Hepatocyte (in vitro differentiated cells): ENCODE data around the gene ELFN1. TPM values are rescaled to one million over a fixed set of nuclear protein-coding genes. Genes with fewer than 3 reads are reported as not detected.

Experiments used
- DNase-seq: peaks from one replicate; pipeline ENCODE4 v3.0.0-alpha.2; 2016; ENCODE audit warnings: low spot score
- H2AFZ ChIP-seq: fragments of 200-600 bp; sonication (generic); 2 replicates; pipeline ENCODE4 v1.6.0; 2016; ENCODE audit warnings: antibody characterized with exemption, mild to moderate bottlenecking
- H3K27ac ChIP-seq: fragments of 200-600 bp; sonication (generic); 2 replicates; pipeline ENCODE4 v1.5.1; 2016; ENCODE audit warnings: mild to moderate bottlenecking
- H3K27me3 ChIP-seq: fragments of 200-600 bp; sonication (generic); 2 replicates; pipeline ENCODE4 v1.6.1; 2016
- H3K36me3 ChIP-seq: fragments of 200-600 bp; sonication (generic); replicated peaks from 2 replicates; pipeline ENCODE4 v1.5.1; 2016; ENCODE audit warnings: low read depth; ENCODE audit not compliant: insufficient read depth
- H3K4me1 ChIP-seq: fragments of 200-600 bp; sonication (generic); 2 replicates; pipeline ENCODE4 v1.5.1; 2016; ENCODE audit warnings: mild to moderate bottlenecking, moderate library complexity; ENCODE audit not compliant: insufficient read depth
- H3K4me2 ChIP-seq: fragments of 200-600 bp; sonication (generic); 2 replicates; pipeline ENCODE4 v1.6.0; 2016
- H3K4me3 ChIP-seq: fragments of 200-600 bp; sonication (generic); 2 replicates; pipeline ENCODE4 v1.5.1; 2016; ENCODE audit warnings: mild to moderate bottlenecking
- H3K79me2 ChIP-seq: fragments of 200-600 bp; sonication (generic); 2 replicates; pipeline ENCODE4 v1.6.0; 2017; ENCODE audit warnings: mild to moderate bottlenecking
- H3K9me2 ChIP-seq: fragments of 200-600 bp; sonication (generic); replicated peaks from 2 replicates; pipeline ENCODE4 v1.6.0; 2017; ENCODE audit warnings: mild to moderate bottlenecking; ENCODE audit not compliant: insufficient read depth
- H3K9me3 ChIP-seq: fragments of 200-600 bp; sonication (generic); 2 replicates; pipeline ENCODE4 v1.5.1; 2016; ENCODE audit warnings: low read depth, mild to moderate bottlenecking
- H4K20me1 ChIP-seq: fragments of 200-600 bp; sonication (generic); 2 replicates; pipeline ENCODE4 v1.6.0; 2016; ENCODE audit warnings: mild to moderate bottlenecking; ENCODE audit not compliant: insufficient read depth, poor library complexity, severe bottlenecking
- CTCF ChIP-seq: fragments of 200-600 bp; sonication (generic); IDR thresholded peaks from 2 replicates; pipeline ENCODE4 v1.5.1; 2016; ENCODE audit warnings: antibody characterized with exemption, mild to moderate bottlenecking; ENCODE audit not compliant: poor library complexity
- EZH2 ChIP-seq: fragments of 200-600 bp; sonication (generic); IDR thresholded peaks from 2 replicates; pipeline ENCODE4 v1.6.1; 2016; ENCODE audit warnings: antibody characterized with exemption, mild to moderate bottlenecking, borderline replicate concordance
- EZH2phosphoT487 ChIP-seq: fragments of 200-600 bp; sonication (generic); IDR thresholded peaks from one replicate; pipeline ENCODE4 v1.6.1; 2018; ENCODE audit warnings: antibody characterized with exemption, mild to moderate bottlenecking, low read depth, moderate library complexity; ENCODE audit not compliant: unreplicated experiment, severe bottlenecking
- WGBS: methylation state at CpG from one replicate; pipeline ENCODE4 v1.1.6; 2016; ENCODE audit warnings: low lambda C conversion rate; ENCODE audit errors: missing lambda C conversion rate; 5-methylcytosine and 5-hydroxymethylcytosine counted together
- polyA plus RNA-seq: library from polyadenylated mRNA; unstranded; fragments of >200 nt; fragmentation: Nextera tagmentation; extraction: Ambion mirVana; gene quantifications from 2 replicates; pipeline ENCODE4 v1.2.1, GENCODE V29; 2016
- total RNA-seq: library from RNA; depleted of rRNA; stranded (reverse); fragments of >200 nt; gene quantifications from 2 replicates; pipeline ENCODE4 v1.2.3, GENCODE V29; 2014

ELFN1 gene
- total and polyA plus RNA-seq, 2 experiments from 2014 or later = 3.6 to 5.5 TPM

- Histone ChIP-seq H3K4me1 (peaks cover 4% of the 10 kb centered on the region), H3K79me2 (no peaks in the 10 kb centered on the region), H3K27ac (no peak overlapping the region), H3K4me3 (no peak overlapping the region), H3K9me2 (no peaks in the 10 kb centered on the region), H3K36me3 (no peaks in the 10 kb centered on the region), H3K9me3 (no peaks in the 10 kb centered on the region), H3K27me3 (no peaks in the 10 kb centered on the region), H2AFZ (no peak overlapping the region), H4K20me1 (no peaks in the 10 kb centered on the region), H3K4me2 (no peak overlapping the region)
- 98% methylated on average over 24 of the region's 60 CpGs for WGBS
- no peak for DNase-seq
- TF ChIP-seq EZH2phosphoT487 (no peak), CTCF (no peak), EZH2 (no peak)
Measured at GRCh38 chr7:1746491-1746975, 76.5 kb downstream of the ELFN1 start.

DNA sequence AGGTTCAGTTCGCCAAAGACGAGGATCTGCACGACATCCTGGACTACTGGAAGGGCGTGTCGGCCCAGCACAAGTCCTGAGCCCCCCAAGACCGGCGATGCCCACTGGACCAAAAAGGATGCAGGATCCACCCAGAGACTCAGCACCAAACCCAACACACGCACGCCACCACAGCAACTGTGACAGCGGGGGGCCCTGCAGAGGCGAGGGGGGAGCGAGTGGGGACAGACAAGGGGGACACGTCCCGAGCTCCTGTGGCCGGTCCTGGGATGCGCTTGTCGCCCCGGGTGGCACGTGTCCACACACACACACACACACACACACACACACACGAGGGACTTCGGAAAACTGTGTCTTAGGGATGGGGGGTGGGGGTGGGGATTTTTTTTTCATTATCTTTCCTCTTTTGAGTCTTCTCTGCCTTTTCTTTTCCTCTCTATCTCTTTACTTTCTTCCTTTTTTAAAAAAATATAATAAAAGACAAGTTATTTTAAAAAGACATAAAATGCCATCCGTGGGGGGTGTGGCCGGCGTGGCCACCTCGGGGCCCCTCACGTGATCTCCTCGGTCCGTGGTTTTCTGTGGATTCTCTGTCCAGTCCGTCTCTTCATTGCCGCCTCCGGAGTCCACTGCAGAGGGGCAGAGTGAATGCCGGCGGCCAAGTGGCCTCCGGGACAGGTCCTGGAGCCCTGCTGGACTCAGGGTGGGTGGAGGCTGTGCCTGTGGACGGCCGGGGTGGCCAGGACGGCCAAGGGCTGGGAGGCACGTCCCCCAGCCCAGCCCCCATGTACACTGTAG is 77.1 kb downstream of the ELFN1 start:
- no peaks in the 10 kb centered on the region for H3K27me3 ChIP-seq
- no peak for DNase-seq
- WGBS = 95% methylated on average over 32 of the region's 38 CpGs

DNA sequence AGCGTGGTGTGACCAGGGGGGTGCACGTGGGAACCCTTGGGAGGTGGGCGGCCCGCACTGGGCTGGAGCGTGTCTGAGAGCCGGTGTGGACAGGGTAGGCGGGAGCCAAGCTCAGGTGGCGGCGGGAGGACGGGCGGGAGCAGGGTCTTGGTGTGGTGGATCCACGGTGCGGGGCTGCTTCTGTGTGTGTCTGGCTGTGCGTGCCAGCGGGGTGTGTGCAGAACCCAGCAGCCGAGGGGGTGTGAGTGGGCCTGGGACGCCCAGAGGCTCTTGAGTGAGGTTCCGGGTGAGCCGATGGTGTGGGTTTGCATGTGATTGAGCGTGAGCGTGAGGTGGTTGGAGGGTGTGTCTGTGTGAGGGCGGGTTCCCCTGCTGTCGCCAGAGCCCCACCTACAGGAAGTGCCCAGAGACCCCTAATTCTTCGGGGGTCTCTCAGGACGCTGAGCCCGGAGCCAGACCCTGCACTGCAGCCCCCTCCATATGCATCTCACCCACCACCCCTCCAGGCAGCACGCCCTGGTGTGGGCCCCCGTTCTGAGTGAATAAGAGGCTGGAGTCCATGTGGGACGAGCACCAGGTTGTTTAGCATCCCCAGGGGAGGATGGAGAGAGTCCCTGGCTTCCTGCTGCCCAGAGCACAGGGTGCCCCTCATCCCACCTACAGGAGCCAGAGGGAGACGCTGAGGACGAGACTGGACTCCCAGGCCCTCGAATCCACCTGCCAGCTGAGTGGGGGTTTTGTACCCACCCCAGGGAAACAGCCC is 78.2 kb downstream of the ELFN1 start:
- Histone ChIP-seq H3K4me2 (no peak overlapping the region), H3K4me1 (no peaks in the 10 kb centered on the region), H3K36me3 (no peaks in the 10 kb centered on the region), H3K4me3 (no peak overlapping the region), H3K79me2 (no peaks in the 10 kb centered on the region), H3K9me2 (no peaks in the 10 kb centered on the region), H3K9me3 (no peaks in the 10 kb centered on the region), H4K20me1 (no peaks in the 10 kb centered on the region), H2AFZ (no peak overlapping the region), H3K27ac (no peak overlapping the region), H3K27me3 (no peaks in the 10 kb centered on the region)
- 77% methylated on average over 21 of the region's 32 CpGs for WGBS
- no peak for TF ChIP-seq CTCF
- DNase-seq = no peak

More for the DNA sequence above, 77.1 kb downstream of the ELFN1 start:
- Histone ChIP-seq H3K4me3 (no peak overlapping the region), H3K27ac (no peak overlapping the region), H3K4me1 (peaks cover 4% of the 10 kb centered on the region), H3K36me3 (no peaks in the 10 kb centered on the region), H2AFZ (no peak overlapping the region), H3K9me2 (no peaks in the 10 kb centered on the region), H4K20me1 (no peaks in the 10 kb centered on the region), H3K4me2 (no peak overlapping the region), H3K79me2 (no peaks in the 10 kb centered on the region), H3K9me3 (no peaks in the 10 kb centered on the region)
- TF ChIP-seq CTCF (no peak), EZH2phosphoT487 (no peak), EZH2 (no peak)
